ENCODE data around the gene IQCE.

- TF ChIP-seq CTCF (IDR thresholded peaks at IDR 0.05; ENCODE audit: low read length), result no peak
- TF ChIP-seq EZH2 (IDR thresholded peaks at IDR 0.05; ENCODE audit: borderline replicate concordance, low read length), result no peak
Observed at GRCh38 chr7:2634267-2635145, 75.7 kb downstream of the IQCE start.
